GM19025 (cell line): Measurements from ENCODE around the gene SLC15A2.
"Not testable (repeated sequence)": the region's sequence is repeated elsewhere in the genome, so short reads cannot be mapped to it uniquely, and the experiment has no call there.

Source experiments
- ATAC-seq: cut with Tn5 transposase; IDR thresholded peaks from one replicate; pipeline ENCODE4 v1.9.1; 2021; ENCODE audit warnings: mild to moderate bottlenecking, low read depth, moderate library complexity; ENCODE audit not compliant: unreplicated experiment

The SLC15A2 gene, protein sequence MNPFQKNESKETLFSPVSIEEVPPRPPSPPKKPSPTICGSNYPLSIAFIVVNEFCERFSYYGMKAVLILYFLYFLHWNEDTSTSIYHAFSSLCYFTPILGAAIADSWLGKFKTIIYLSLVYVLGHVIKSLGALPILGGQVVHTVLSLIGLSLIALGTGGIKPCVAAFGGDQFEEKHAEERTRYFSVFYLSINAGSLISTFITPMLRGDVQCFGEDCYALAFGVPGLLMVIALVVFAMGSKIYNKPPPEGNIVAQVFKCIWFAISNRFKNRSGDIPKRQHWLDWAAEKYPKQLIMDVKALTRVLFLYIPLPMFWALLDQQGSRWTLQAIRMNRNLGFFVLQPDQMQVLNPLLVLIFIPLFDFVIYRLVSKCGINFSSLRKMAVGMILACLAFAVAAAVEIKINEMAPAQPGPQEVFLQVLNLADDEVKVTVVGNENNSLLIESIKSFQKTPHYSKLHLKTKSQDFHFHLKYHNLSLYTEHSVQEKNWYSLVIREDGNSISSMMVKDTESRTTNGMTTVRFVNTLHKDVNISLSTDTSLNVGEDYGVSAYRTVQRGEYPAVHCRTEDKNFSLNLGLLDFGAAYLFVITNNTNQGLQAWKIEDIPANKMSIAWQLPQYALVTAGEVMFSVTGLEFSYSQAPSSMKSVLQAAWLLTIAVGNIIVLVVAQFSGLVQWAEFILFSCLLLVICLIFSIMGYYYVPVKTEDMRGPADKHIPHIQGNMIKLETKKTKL

DNA sequence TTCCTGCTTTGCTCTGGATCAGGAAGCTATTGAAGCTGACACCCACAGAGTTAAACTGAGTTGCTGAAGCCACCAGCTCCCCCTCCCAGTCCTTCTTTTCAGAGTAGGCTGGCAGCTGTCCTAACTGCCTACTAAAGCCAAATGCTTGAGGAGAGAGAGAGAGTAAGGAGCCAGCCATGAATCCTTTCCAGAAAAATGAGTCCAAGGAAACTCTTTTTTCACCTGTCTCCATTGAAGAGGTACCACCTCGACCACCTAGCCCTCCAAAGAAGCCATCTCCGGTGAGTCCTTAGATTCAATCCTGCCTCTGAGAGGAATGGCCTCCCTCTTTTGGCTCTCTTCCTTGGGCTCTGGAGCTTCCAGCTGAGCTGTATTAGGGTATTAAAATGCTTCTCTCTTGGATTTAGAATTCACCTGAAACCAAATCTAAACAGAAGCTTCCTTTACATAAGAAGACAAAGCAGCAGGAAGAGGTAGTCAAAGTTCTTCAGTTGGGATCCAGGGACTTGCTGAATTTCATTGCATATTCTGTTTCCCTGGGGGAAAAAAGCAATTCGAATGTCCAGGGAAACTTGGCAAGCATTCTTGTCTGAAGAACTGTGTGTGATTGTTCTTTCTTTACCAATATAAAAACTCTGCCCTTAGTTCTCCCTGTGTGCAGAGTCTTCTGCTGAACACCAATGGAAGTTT lies at the start of gene SLC15A2:
TSS of gene SLC15A2 (plus strand) at position 101 of the 690 bp plus-strand sequence. CDS start at position 177, 76 bp downstream.
- no peak for ATAC-seq

DNA sequence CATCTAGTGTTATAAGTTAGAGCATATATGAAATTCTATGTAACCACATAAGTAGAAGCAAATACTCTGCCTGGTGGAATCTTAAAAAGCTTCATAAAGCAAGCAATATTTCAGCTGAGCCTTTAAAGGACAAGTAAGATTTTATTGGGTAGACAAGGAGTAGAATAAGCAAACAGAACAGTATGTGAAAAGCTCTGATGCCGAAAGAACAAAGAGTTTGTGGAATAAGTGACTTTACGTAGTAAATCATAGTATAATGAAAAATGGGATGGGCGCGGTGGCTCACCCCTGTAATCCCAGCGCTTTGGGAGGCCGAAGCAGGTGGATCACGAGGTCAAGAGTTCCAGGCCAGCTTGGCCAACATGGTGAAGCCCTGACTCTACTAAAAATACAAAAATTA lies 49.3 kb upstream of the SLC15A2 start:
- no peak for ATAC-seq

GRCh38 chr3:121852256-121852655 lies 41.9 kb upstream of the SLC15A2 start:
- no peak for ATAC-seq

DNA sequence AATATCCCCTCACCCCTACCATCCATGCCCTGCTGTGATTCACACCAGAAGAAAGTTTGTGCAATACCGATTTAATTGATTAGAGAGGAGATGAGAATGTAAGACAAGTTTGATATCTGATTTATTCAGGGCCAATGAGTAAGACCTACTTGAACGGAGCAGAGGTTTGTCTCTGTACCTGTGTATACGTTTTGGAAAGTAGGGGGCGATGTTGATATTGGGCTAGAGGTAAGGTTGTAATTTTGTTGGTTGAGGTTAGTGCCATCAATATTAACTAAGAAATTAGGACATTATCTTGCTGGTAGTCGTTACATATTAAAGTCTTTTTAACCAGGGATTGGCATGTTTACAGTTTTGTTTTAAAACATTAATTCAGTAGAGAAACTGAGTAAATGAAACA lies 38.6 kb upstream of the SLC15A2 start:
- ATAC-seq = no peak

DNA sequence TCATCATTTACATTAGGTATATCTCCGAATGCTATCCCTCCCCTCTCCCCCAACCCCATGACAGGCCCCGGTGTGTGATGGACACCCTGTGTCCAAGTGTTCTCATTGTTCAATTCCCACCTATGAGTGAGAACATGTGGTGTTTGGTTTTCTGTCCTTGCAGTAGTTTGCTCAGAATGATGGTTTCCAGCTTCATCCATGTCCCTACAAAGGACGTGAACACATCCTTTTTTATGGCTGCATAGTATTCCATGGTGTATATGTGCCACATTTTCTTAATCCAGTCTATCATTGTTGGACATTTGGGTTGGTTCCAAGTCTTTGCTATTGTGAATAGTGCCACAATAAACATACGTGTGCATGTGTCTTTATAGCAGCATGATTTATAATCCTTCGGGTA lies 36.4 kb upstream of the SLC15A2 start:
- not testable (repeated sequence) for ATAC-seq

GRCh38 chr3:121863247-121863646 lies 31.0 kb upstream of the SLC15A2 start:
- ATAC-seq = not testable (repeated sequence)

- no peak for ATAC-seq
Measured at GRCh38 chr3:121863801-121864200, 30.4 kb upstream of the SLC15A2 start.

DNA sequence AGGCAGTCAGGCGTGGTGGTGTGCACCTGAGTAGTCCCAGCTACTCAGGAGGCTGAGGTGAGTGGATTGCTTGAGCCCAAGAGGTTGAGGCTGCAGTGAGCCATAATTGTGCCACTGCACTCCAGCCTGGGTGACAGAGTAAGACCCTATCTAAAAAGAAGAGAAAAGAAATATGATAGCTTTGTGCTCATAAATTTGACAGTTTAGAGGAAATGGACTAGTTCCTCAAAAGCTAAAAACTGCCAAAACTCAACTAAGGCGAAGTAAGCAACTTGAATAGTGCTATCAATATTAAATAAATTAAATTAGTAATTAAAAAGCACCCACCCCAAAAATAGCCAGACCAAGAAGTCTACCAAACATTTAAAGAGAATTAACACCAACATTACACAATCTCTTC lies 24.5 kb upstream of the SLC15A2 start:
- ATAC-seq = no peak

DNA sequence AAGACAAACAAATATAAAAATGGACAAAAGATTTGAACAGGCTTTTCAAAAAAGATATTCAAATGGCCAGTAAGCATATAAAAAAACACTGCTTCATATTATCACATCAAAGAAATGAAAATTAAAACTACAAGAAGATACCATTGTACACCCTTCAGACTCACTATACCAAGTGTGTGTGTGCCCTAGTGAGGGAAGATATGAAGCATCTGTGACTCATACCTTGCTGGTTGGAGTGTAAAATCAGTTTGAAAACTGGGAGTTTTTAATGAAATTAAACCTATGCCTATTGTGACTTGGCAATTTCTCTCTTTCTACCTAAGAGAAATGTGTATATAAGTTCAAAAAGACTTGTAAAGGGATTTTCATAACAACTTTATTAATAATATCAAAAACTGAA lies 23.5 kb upstream of the SLC15A2 start:
- ATAC-seq = no peak

DNA sequence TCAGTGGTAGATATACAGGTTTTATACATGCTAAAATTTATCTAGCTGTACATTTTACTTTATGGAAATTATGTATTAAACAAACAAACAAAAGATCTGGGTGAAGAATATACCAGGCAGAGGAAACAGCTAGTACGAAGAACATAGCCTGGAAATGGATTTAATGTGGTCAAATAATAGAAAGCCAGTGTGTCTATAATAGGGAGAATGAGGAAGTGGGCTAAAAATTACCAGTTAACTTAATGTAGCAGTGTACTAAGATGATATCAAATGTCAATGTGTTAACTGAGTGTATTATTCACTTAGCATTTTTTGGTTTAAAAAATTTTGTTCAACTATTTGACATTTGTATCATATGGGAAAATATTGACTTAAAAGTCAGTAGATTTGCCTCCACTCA lies 22.8 kb upstream of the SLC15A2 start:
- ATAC-seq = no peak

GRCh38 chr3:121878411-121878810 lies 15.8 kb upstream of the SLC15A2 start:
- no peak for ATAC-seq

- no peak for ATAC-seq
Measured at GRCh38 chr3:121883507-121883906, 10.7 kb upstream of the SLC15A2 start.

- no peak for ATAC-seq
Measured at GRCh38 chr3:121885386-121885785, 8.8 kb upstream of the SLC15A2 start.

GRCh38 chr3:121895121-121895520 lies 920 bp downstream of the SLC15A2 start:
- no peak for ATAC-seq

DNA sequence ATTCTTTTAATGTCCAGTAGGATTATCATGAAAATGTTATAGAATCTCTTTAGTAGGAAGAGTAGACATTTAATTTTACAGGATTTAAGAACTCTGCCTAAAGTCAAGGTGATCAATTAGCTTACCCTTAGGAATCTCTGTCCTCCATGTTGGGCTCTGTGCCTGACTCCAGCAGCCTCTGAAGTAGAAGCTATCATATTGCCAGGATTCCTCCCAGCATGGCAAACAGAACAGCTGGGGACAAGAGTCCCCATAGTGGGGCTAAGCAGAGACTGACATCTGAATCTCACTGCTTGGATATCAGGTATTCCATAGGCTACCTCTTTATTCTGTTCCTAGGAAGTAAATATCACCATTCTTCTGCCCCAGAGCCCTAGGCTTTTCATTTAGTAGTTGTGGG lies 1.5 kb downstream of the SLC15A2 start:
- no peak for ATAC-seq

DNA sequence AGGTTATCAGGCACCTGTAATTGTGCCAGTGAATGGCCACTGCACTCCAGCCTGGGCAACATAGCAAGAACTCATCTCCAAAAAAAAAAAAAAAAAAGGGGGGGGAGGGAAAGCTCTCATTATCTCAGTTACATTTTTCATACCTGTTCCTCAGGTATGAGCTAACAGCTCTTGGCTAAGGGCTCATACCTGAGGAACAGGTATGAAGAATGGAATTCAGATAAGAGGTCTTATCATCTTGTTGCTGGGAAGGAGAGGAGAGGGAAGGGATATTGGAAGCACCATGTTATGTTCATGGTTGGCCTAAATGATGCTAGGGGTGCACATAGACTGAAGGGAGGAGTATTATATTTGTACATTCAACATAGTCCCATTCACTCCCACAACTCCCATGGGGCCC lies 2.6 kb downstream of the SLC15A2 start:
- ATAC-seq = no peak

- ATAC-seq = no peak
Measured at GRCh38 chr3:121897296-121897695, 3.1 kb downstream of the SLC15A2 start.

DNA sequence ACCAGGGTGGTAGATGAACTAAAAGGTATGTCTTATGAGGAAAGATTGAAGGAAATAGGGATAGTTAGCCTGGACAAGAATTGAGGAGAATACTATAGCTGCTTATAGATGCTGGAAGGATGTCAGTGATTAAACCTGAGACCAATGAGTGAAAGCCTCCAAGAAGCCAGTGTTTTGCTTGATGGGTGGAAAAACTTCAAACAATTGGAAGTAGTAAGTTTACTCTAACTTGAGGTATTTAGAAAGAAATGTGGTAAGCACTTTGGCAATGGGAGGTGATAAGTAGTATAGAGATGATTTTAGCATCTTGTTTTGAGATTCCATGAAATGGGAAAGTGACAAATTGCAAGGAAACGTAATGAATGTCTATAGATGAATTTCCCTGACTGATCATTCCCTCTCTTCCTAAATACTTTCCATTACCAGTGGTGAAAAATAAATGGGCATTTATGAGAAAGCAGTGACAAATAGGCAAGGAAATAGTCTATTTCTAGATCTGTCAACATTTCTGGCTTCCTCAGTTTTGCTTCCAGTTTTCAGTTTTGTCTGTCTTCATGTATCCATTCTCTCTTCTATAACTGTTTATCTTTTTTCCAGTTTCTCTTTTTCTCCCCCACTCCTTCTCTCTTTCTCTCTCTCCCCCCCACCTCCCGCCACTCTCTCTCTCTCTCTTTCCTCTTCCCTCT lies 19.2 kb downstream of the SLC15A2 start:
- ATAC-seq = no peak

GRCh38 chr3:121914081-121914998 lies 20.1 kb downstream of the SLC15A2 start:
- no peak for ATAC-seq

DNA sequence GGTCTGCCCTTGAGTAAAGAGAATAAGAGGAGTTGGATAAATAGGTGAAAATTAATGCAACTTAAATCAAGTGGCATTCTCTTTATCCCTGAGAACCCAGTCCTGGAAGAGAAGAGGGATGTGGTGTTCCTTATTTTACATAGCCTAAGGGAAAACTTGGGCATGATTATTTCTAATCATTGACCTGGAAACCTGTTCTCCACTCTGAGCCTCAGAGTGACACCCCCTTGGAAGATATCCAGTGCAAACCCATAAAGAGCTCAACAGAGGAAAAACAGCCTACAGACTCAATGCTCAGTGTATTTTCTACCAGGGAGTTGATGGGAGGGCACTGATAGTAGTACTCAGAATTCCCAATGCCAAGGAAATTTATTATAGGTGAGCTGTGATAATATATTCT lies 22.0 kb downstream of the SLC15A2 start:
- no peak for ATAC-seq
